Upper lobe of right lung (tissue), 1 donor: ENCODE data around the gene MAP4K3. TPM values are rescaled to one million over a fixed set of nuclear protein-coding genes. Genes with fewer than 3 reads are reported as not detected.

Experiments
- ATAC-seq: fragments of 200-7000 bp; cut with Tn5 transposase; one replicate; pipeline ENCODE4 v1.9.1; 2020; ENCODE audit warnings: mild to moderate bottlenecking, moderate library complexity
- DNase-seq: peaks from one replicate; pipeline ENCODE4 v3.0.0-alpha.2; 2020
- H3K27ac ChIP-seq: fragments of 200-600 bp; one replicate; pipeline ENCODE4 v1.8.0; 2022
- H3K27me3 ChIP-seq: fragments of 200-600 bp; one replicate; pipeline ENCODE4 v1.8.0; 2022; ENCODE audit warnings: mild to moderate bottlenecking
- H3K36me3 ChIP-seq: fragments of 200-600 bp; one replicate; pipeline ENCODE4 v1.8.0; 2022
- H3K4me1 ChIP-seq: fragments of 200-600 bp; one replicate; pipeline ENCODE4 v1.8.0; 2022
- H3K4me3 ChIP-seq: fragments of 200-600 bp; one replicate; pipeline ENCODE4 v1.8.0; 2022; ENCODE audit warnings: mild to moderate bottlenecking
- H3K9me3 ChIP-seq: fragments of 200-600 bp; one replicate; pipeline ENCODE4 v1.8.0; 2022
- intact Hi-C: fragments of 100-400 bp; cut with DNase I; formaldehyde crosslinking; loops from one replicate; pipeline ENCODE4 v1.11.0; 2022
- total RNA-seq: library from RNA; stranded (reverse); fragmentation: NEBNext Ultra II Directional; extraction: Animal tissue kit (Norgen Biotek cat#: 25700); gene quantifications from one replicate; pipeline ENCODE4 v1.2.1, GENCODE V29; 2021
- TF ChIP-seq, protein P1 (sequence below): fragments of 200-600 bp; IDR thresholded peaks from one replicate; pipeline ENCODE4 v1.8.0; 2022; ENCODE audit warnings: antibody characterized with exemption
- donor health status: DM: no; HTN: yes; CAD: no; lungs with severe emphysema.

The MAP4K3 gene
- total RNA-seq, 1 donor from 2014 or later: 55.5 TPM

- peaks cover 21% of the 10 kb centered on the region for H3K4me1 ChIP-seq
- no peaks in the 10 kb centered on the region for H3K27me3 ChIP-seq
- TF ChIP-seq, protein P1, sequence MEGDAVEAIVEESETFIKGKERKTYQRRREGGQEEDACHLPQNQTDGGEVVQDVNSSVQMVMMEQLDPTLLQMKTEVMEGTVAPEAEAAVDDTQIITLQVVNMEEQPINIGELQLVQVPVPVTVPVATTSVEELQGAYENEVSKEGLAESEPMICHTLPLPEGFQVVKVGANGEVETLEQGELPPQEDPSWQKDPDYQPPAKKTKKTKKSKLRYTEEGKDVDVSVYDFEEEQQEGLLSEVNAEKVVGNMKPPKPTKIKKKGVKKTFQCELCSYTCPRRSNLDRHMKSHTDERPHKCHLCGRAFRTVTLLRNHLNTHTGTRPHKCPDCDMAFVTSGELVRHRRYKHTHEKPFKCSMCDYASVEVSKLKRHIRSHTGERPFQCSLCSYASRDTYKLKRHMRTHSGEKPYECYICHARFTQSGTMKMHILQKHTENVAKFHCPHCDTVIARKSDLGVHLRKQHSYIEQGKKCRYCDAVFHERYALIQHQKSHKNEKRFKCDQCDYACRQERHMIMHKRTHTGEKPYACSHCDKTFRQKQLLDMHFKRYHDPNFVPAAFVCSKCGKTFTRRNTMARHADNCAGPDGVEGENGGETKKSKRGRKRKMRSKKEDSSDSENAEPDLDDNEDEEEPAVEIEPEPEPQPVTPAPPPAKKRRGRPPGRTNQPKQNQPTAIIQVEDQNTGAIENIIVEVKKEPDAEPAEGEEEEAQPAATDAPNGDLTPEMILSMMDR: no peak
- H3K36me3 ChIP-seq: no peaks in the 10 kb centered on the region
- H3K4me3 ChIP-seq: no peak overlapping the region
- H3K9me3 ChIP-seq: no peaks in the 10 kb centered on the region
- intact Hi-C loops: no loop called here
- no peak overlapping the region for H3K27ac ChIP-seq
- DNase-seq (no peak), ATAC-seq (no peak)
These were observed 44.5 kb upstream of the MAP4K3 start for GRCh38 chr2:39481611-39482010.

- Histone ChIP-seq H3K9me3 (no peaks in the 10 kb centered on the region), H3K4me3 (no peak overlapping the region), H3K4me1 (peaks cover 17% of the 10 kb centered on the region), H3K27ac (no peak overlapping the region), H3K27me3 (no peaks in the 10 kb centered on the region), H3K36me3 (no peaks in the 10 kb centered on the region)
- TF ChIP-seq, protein P1: no peak
- ATAC-seq (no peak), DNase-seq (no peak)
- intact Hi-C loops: no loop called here
These were observed 42.6 kb upstream of the MAP4K3 start for GRCh38 chr2:39479696-39480095.

GRCh38 chr2:39479053-39479670, 42.1 kb upstream of the MAP4K3 start:
- Histone ChIP-seq H3K9me3 (no peaks in the 10 kb centered on the region), H3K4me3 (no peak overlapping the region), H3K27ac (no peak overlapping the region), H3K36me3 (no peaks in the 10 kb centered on the region), H3K27me3 (no peaks in the 10 kb centered on the region), H3K4me1 (peaks cover 11% of the 10 kb centered on the region)
- no peak for ATAC-seq
- DNase-seq: no peak
- intact Hi-C loops: no loop called here
- TF ChIP-seq, protein P1: no peak

GRCh38 chr2:39476524-39476923, 39.4 kb upstream of the MAP4K3 start:
- no peak overlapping the region for H3K4me3 ChIP-seq
- H3K27me3 ChIP-seq: no peaks in the 10 kb centered on the region
- no peaks in the 10 kb centered on the region for H3K9me3 ChIP-seq
- H3K36me3 ChIP-seq: peaks cover 5% of the 10 kb centered on the region
- H3K4me1 ChIP-seq: no peaks in the 10 kb centered on the region
- H3K27ac ChIP-seq: no peak overlapping the region
- intact Hi-C loops: no loop called here
- no peak for DNase-seq
- peak; percentile 73 for ATAC-seq
- TF ChIP-seq, protein P1: no peak

DNA sequence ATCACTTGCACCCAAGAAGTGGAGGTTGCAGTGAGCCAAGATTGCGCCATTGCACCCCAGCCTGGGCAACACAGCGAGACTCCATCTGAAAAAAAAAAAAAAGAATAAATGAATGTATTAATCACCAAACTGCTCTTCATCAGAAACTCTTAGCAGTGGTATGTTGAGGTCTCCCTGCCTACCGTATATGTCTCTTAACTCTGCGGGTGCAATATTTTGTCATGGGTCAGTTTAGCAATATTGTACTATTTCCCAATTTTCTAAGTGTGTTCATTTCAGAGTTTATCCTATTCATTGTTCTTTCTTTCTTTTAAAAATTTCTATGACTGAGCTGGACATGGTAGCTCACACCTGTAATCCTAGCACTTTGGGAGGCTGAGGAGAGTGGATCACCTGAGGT, 37.9 kb upstream of the MAP4K3 start:
- intact Hi-C loops: no loop called here
- no peaks in the 10 kb centered on the region for H3K27me3 ChIP-seq
- H3K4me1 ChIP-seq: peaks cover 2% of the 10 kb centered on the region
- H3K9me3 ChIP-seq: no peaks in the 10 kb centered on the region
- H3K4me3 ChIP-seq: no peak overlapping the region
- ATAC-seq: peak; percentile 39
- peaks cover 5% of the 10 kb centered on the region for H3K36me3 ChIP-seq
- TF ChIP-seq, protein P1: no peak
- no peak overlapping the region for H3K27ac ChIP-seq
- DNase-seq: no peak

DNA sequence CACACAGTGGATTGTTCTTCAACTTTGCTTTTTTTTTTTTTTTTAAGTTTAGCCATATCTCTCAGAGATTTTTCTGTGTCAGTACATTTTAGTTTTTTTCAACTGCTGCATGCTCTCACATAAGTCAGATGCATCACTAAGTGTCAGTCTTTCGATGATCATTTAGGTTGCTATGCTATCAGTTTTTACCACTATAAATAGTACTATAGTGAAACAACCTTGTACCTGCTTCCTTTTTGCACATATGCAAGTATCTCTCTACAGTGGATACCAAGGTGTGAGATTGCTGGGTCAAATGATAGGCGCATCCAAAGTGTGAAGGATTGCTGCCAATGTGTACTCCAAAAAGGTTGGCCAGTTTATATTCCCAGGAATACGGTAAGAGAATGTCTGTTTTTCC, 33.5 kb upstream of the MAP4K3 start:
- ATAC-seq (no peak), DNase-seq (no peak)
- H3K36me3 ChIP-seq: peaks cover 5% of the 10 kb centered on the region
- TF ChIP-seq, protein P1: no peak
- H3K4me1 ChIP-seq: peaks cover 17% of the 10 kb centered on the region
- no peak overlapping the region for H3K4me3 ChIP-seq
- H3K27ac ChIP-seq: no peak overlapping the region
- H3K27me3 ChIP-seq: no peaks in the 10 kb centered on the region
- intact Hi-C loops: no loop called here
- no peaks in the 10 kb centered on the region for H3K9me3 ChIP-seq
